Fibroblast of skin of back (primary cell): Measurements from ENCODE around the gene RHOT2. TPM values are rescaled to one million over a fixed set of nuclear protein-coding genes. Genes with fewer than 3 reads are reported as not detected.

ENCODE experiments used
- DNase-seq: peaks from one replicate; pipeline ENCODE4 v3.0.0-alpha.2; 2013
- polyA plus RNA-seq, 2 experiments: library from polyadenylated mRNA; unstranded; fragments of 120-200 nt; gene quantifications; one replicate each; pipeline ENCODE4 v1.2.1, GENCODE V29; 2013; ENCODE audit not compliant: insufficient read length in 2 of 2

RHOT2 gene
- 94.2 TPM for polyA plus RNA-seq (2013, experiment 1 of 2; ENCODE audit: insufficient read length)
- 62.2 TPM for polyA plus RNA-seq (2013, experiment 2 of 2; ENCODE audit: insufficient read length)

GRCh38 chr16:667780-668518, at the start of gene RHOT2:
Gene RHOT2, plus strand, starts transcription at chr16:668132. Its CDS starts 68 bp downstream, at chr16:668200.
- DNase-seq = peak; percentile 90

GRCh38 chr16:619476-620100, 48.3 kb upstream of the RHOT2 start:
- no peak for DNase-seq

DNA sequence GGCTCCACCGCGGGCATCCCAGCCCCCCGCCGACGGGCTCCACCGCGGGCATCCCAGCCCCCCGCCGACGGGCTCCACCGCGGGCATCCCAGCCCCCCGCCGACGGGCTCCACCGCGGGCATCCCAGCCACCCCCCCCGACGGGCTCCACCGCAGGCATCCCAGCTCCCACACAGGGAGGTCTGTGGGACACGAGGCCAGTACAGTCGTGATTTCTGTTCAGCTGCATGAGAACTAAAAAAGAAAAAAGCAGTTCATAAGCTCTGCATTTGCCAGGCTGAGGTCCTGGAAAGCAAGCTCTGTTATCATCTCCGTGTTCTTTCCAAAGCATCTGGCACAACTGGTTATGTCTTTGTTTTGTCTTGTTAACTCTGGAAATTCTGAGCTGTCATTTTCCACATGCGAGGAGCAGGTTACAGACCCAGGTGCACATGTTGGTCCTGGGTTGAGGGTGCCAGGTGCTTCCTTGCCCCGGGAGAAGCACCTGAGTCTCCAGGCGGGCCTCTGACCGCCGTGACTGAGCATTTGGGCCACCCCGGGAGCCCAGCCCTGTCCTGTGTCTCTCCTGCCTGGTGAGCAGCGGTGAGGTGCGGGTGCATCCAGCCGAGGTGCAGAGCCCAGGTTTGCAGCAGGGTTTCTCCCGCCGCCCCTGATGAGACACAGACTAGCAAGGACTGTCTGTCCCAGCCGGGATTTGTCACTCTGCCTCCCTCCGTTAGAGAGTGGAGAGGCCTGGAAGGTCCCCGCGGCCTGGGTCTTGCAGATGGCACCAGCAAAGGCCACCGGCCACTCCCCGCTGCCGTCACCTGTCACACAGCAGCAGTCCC, 47.0 kb upstream of the RHOT2 start:
- no peak for DNase-seq

GRCh38 chr16:621526-622105, 46.3 kb upstream of the RHOT2 start:
- no peak for DNase-seq

DNA sequence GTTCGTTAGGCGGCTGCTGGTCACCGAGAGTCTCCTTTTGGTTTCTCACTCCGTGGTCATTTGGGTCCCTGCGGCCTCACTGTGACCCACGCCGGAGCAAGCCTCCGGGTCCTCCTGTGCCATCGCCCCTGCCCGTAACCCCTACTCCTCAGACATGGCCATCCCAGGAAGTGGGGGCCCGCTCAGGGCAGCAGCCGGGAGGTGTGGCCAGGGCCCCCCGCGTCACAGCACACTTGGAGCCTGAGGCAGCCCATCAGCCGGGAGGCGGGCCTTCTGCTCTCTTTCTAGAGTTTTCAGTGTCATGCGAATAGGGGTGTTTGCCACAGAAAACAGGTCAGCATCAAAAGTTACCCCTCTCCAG, 45.0 kb upstream of the RHOT2 start:
- DNase-seq = no peak

GRCh38 chr16:624526-625070, 43.3 kb upstream of the RHOT2 start:
- DNase-seq = no peak

DNA sequence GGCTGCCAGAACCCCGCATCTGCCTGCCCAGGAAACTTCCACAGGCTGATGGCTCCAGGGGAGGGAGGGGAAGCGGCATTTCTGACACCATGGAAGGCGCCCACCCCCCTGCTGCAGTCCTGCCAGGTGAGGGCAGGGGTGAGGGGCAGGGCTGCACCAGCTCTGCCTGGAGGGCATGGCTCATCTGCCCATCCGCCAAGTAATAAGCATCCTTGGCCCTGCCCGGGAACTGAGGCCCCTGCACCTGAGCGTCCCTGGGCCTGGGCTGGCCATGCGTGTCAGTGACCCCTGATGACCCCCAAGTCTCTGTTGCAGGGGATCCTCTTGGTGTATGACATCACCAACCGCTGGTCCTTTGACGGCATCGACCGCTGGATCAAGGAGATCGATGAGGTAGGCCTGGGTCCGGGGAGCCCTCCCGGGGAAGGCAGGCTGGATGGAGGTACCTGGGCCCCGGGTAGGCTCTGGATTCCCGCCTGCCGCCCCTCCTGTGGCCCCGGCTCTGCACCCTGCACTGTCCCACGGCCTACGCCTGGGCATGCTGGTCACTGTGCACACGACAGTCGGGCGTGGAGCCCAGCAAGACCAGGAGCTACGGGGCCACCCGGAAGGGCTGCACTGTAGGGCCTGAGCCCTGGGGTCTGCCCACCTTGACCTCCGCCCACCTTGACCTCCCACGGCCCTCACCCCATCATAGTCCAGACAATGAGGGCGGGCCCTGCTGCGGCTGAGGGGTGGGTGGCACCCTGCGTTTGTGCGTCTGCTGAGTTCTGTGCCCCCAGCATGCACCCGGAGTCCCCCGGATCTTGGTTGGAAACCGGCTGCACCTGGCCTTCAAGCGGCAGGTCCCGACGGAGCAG, 42.6 kb upstream of the RHOT2 start:
- DNase-seq = no peak

DNA sequence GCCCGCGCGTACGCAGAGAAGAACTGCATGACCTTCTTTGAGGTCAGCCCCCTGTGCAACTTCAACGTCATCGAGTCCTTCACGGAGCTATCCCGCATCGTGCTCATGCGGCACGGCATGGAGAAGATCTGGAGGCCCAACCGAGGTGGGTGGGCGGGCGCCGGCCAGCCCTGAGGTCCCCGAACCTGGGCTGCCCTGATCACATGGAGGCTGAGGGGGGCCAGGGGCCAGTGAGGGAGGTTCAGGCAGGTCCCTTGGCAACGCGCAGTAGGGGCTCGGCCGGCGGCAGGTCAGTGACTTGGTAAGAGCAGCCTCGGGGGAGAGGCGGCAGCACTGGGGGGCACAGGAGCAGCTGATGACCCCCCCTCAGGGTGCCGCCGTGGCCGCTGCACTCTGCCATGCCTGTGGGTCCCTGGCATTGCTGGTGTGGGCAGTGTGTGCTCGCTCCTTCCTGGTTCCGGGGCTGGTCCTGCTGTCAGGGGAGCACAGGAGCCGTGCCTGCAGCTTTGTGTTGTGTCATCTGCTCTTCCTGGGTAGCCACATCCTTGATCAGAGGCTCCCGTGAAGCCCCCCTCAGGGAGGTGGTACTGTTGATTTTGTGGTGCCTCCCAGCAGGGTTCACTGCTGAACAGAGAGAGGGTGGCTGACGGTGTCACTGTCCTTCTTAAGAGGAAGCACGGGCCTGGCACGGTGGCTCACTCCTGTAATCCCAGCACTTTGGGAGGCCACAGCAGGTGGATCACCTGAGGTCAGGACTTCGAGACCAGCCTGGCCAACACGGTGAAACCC, 41.8 kb upstream of the RHOT2 start:
- no peak for DNase-seq

GRCh38 chr16:626787-627453, 41.0 kb upstream of the RHOT2 start:
- peak; percentile 98 for DNase-seq

GRCh38 chr16:627454-628239, 40.3 kb upstream of the RHOT2 start:
- no peak for DNase-seq

GRCh38 chr16:628321-629061, 39.4 kb upstream of the RHOT2 start:
- DNase-seq = no peak

DNA sequence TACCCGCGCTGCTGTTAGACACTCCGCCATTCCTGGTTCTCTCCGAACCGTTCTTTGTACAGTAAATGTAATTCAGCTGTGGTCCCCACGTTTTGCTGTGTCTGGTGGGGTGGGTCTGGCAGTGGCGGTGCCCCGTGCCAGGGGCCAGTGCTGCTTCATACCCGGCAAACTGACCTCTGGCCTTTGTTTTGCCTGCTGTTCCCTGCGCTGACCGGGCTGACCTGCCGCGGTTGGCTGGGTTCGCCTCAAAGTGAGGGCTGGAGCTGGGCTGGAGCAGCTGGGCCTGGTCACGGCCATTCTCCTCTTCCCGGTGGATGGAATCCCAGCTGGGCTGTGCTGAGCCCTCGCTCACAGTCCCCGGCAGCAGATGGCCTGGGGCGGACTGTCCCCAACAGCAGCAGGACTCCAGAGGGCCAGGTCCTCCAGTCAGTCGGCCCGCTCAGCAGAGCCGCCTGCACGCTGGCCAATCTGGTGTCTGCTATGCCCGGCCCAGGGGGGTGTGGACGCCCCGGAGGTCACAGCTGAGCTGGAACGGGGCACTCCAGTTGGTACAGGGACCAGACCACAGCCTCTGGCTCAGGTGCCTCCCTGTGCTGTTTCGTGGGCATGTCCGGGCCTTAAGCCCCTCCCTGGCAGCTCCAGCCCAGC, 38.6 kb upstream of the RHOT2 start:
- DNase-seq = no peak

GRCh38 chr16:629833-630248, 38.1 kb upstream of the RHOT2 start:
- no peak for DNase-seq

GRCh38 chr16:630249-630814, 37.6 kb upstream of the RHOT2 start:
- DNase-seq = no peak

DNA sequence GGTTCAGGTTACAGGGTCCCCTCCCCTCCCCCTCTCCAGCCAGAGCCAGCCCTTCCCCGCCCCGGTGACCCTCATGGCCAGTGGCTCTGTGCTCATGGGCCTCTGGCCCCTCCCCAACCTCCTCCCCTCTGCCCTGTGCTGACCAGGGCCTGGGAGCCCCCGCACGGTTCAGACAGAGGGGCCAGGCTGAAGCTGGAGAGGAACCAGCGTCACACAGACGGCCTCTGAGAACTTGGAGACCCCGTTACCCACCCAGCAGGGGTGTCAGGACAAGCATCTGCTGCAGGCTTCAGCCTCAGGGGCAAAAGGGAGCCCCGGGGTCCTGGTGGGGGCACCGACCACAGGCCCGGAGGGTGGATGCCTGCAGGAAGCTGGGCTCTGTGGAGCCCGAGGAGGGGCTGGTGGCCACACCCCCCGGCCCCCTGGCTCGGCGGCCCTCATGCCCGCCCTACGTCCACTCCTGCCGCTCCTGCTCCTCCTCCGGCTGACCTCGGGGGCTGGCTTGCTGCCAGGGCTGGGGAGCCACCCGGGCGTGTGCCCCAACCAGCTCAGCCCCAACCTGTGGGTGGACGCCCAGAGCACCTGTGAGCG, 37.0 kb upstream of the RHOT2 start, which contains the start of gene WFIKKN1:
WFIKKN1 (plus strand) TSS at position 171 of the 591 bp plus-strand sequence; CDS start at position 440, 269 bp downstream.
- DNase-seq = no peak

DNA sequence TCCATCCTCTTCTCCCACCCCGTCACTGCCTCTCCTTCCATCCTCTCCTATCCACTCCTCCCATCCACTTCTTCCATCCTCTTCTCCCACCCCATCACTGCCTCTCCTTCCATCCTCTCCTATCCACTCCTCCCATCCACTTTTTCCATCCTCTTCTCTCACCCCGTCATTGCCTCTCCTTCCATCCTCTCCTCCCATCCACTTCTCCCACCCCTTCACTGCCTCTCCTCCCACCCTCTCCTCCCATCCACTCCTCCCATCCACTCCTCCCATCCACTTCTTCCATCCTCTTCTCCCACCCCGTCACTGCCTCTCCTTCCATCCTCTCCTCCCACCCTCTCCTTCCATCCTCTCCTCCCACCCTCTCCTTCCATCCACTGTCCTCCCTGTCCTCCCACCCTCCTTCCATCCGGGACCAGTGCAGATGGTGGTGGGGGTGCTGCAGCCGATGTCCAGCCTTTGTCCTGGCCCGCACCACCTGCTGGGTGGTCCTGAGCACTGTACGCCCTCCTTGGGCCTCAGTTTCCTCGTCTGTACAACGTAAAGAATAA, 36.0 kb upstream of the RHOT2 start:
- DNase-seq = no peak
